NCI-H2029 treated with DMSO at 0.1 percent for 48 hours (cell line): ENCODE data around the gene RHBDF1.

Experiments
- DNase-seq: peaks from one replicate; lab custom pipeline; 2025; lab: John Stamatoyannopoulos, UW

The RHBDF1 gene

DNA sequence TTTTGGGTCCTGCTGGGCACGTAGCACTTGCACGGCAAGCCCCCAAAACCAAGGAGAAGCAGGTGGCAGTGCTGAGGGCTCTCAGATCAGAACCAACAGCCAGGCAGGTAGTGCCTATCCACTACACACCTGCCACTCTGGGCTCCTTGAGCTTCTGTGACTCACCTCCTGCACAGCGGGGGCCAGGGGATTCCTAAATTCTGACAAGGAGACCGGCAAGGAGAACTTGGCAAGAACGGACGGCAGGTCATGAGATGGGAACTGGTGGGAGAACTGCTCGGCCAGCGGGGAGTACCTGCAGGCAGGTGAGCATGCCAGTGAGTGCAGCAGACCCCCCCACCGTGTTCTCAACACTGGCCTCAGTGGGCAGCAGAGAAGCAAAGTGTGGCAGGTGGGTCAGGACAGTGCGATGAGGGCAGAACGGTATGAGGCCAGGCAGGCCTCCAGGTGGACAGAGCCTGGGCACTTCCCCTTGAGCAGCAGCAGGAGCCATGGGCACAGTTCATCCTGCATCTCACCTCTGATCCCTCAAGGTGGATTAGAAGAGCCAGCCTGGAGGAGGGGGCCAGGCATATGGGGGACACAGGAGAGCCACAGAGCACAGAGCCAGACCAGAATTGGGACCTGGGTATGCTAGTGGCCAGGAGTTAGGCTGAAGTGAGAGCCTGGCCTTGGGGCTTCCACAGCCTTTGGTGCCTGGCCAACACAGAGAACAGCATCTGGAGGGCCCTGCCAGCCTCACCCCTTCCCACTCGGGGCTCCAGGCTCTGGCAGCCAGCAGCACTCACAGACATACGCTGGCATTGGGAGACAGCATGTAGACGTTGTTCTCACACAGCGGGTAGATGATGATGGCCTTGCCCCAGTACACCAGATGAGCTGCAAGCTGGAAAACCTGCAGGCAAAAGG lies 20.3 kb upstream of the RHBDF1 start:
- DNase-seq: peak; percentile 28

DNA sequence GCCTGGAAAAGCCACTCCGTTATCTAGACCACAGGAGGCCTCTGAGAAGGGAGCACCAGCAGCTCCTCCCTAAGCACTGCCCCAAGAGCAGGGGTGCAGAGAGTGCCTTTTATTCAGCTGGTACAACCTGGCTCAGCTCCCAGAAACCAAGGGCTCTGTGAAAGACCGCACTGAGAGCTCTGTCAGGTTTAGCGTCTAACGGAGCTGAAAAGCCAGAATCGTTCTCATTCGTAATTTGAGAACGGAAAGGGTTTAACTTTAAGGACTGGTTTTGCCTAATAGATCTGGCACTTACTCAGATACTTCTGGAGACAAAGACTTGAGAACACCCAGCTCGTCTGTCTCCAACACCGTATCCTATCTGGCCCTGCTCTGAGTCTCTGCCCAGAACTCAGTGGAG lies 19.1 kb upstream of the RHBDF1 start:
- peak; percentile 93 for DNase-seq

DNA sequence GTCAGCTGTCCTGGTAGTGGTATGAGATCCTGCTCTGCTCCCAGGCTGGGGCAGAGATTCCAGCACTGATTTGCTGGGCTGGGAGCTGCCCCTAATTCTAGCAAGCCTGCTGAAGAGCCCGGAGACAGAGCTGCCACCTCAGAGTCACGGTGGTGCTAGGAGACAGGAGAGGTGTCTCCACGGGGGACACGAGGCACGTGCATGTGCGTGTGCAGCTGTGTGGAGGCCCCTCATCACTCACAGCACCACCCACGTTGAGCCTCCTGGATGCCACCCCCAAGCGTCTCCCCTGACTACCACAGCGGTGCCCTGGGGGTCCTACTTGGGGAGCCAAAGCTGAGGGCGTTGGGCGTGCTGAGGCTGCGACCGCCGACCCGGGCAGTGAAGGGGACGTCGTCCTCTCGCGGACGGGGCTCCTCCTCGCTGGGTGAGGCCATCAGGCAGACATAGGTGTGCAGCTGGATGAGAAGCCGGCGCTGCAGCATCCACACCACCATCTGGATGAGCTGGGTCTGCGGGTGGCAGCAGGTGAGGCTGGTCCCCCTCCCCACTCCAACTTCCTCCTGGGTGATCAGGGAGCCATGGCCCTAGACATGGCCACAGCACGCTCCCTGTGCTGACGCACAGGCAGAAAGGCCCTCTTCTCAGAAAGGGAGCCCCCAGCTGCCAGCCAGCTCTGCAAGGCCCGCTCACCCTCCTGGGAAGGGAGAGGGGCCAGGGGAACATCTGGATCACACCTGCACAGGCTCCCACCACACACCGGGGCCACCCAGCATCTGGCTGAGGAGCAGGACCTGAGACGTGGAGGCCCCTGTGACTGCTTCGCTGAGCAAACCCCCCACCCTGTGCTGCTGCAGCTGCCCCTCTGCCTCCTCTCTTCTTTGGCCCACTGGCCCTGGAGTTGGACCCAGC lies 17.2 kb upstream of the RHBDF1 start:
- no peak for DNase-seq

DNA sequence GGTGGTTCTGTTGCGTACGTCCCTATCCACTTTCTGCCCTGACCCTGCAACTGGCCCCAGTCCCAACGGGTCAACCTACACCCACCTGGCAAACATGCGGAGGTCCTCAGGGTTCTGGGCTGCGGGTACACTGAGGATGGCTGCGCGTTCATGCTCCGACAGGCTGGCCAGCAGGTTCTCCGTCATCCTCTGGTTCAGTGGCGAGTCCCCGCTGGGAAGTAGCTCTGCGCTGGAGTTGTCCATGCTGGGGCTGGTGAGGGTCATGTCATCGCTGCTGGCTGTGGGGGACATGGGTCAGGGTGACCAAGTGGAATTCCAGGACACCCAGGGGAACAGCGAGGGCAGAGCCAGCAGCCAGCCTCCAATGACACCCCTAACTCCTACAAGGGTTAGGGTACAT lies 16.2 kb upstream of the RHBDF1 start:
- no peak for DNase-seq

DNA sequence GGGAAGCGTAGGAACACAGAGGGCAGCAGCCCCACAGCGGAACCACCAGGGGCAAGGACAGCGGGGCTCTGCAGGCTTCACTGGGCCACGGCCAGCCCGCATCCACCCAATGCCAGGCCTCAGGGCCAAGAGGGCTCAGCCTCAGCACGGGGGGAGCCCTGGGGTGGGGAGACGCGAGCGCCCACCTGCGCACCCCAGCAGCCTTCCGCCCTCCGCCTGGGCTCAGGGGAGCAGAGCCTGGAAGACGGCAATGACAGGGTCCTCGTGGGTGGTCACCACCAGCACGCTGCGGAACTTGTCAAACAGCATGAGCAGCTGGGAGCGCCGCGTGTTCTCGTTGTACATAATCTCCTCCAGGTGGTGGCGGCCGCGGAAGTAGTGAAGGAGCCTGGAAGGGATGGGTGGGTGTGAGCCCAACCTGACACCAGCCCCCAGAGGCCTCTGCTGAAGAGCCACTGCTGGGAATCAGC lies 14.1 kb upstream of the RHBDF1 start:
- DNase-seq: no peak

DNA sequence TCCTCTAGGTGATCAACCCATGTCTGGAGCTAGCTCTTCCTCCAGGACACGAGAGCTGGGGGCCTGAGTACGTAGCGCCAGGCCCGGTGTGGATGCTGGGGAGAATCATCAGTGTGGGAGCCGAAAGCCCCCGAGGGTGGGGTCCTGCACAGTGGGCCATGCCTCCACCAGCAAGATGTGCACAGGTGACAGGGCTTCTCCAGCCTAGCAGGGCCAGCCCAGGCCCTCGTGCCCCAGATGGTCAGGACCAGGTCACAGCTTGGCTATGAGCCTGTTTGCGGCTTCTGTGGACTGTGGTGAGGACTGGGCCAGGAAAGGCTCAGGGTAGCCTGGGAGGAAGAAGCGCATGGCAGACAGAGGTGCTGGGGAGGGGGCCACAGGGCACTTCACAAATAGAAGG lies 13.4 kb upstream of the RHBDF1 start:
- no peak for DNase-seq

DNA sequence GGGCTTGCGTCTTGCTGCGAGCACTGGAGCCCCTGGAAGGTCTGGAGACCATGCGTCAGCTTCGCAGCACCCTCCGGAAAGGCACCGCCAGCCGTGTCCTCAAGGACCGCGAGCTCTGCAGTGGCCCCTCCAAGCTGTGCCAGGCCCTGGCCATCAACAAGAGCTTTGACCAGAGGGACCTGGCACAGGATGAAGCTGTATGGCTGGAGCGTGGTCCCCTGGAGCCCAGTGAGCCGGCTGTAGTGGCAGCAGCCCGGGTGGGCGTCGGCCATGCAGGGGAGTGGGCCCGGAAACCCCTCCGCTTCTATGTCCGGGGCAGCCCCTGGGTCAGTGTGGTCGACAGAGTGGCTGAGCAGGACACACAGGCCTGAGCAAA lies 13.0 kb upstream of the RHBDF1 start:
- no peak for DNase-seq

DNA sequence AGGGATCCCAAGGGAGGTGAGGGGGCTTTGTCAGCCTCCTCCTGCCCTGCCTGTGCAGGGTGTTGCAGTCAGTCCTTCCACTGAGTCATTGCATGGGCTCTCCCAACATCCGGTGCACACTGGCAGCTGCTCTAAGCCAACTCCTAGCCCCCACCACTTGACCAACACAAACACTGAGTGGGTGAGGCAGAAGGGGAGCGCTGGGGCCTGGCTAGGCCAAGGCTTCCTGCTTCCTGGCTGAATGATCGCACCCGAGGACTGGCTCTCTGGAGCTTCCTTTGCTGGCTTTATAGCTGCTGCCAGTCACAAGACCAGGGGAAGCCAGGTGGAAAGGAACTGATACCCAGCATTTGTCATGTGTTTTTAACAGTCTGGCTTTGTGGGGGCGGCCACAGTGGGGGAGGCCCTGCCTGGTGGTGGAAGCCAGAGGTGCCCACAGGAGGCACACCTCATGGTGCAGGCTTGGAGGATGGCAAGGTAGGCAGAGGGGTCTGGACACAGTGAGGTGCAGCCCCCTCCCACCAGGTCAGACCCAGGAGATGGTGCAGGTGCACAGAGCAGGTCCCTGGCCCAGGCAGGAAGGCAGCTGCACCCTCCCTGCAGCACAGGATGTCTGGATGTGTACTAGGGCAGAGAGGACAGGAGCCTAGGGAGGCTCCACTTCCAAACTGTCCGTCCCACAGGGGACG lies 12.4 kb upstream of the RHBDF1 start:
- DNase-seq: peak; percentile 91

DNA sequence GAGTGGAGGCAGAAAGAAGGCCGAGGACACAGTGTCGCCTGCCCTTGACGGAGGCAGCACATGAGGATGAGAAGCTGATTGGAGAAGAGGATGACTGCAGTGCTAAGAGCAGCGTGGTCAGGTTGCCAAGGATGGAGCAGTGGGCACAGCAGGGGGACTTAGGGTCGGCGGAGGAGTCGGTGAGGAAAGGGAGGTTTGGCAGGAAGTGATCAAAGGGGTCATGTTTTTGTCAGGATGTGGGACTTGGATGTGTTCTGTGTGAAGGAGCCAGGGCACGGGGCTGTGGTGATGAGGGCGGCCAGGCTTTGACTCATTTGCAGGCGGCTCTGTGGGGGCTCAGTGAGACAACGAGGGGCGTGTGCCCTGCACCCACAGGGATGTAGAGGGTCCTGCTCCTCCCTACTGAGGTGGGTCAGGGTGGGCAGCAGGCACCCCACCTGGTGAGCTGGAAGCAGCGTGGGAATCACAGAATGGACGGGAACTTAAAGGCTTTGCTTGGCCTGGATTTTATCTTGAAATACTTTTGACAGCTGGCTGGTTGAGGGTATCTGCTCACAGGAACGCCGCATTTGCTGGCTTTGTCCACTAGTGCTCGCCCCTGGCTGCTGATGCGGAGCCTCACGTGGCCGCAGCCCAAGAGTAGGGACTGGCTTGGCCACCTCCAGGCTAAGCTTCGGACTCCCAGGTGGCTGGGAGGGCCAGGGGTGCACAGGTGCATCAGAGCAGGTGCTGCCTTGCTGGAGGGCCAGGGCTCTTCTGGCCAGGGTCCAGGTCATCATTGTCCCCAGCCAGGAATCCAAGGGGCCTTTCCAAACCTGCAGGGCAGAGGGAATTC lies 11.6 kb upstream of the RHBDF1 start:
- DNase-seq: no peak

DNA sequence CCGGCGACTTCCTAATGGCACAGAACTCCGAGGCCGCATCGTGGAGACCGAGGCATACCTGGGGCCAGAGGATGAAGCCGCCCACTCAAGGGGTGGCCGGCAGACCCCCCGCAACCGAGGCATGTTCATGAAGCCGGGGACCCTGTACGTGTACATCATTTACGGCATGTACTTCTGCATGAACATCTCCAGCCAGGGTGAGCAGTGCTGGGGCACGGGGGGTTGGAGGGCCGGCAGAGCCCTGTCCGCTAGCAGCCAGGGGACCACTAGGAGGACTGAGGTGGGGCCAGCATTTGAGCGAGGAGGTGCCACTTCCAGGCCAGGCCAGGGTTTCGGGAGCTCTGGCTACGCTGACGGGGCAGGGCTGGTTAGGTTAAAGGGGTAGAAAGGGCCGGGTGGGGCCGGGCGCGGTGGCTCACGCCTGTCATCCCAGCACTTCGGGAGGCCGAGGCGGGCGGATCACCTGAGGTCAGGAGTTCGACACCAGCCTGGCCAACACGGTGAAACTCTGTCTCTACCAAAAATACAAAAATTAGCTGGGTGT lies 10.7 kb upstream of the RHBDF1 start:
- DNase-seq: no peak

DNA sequence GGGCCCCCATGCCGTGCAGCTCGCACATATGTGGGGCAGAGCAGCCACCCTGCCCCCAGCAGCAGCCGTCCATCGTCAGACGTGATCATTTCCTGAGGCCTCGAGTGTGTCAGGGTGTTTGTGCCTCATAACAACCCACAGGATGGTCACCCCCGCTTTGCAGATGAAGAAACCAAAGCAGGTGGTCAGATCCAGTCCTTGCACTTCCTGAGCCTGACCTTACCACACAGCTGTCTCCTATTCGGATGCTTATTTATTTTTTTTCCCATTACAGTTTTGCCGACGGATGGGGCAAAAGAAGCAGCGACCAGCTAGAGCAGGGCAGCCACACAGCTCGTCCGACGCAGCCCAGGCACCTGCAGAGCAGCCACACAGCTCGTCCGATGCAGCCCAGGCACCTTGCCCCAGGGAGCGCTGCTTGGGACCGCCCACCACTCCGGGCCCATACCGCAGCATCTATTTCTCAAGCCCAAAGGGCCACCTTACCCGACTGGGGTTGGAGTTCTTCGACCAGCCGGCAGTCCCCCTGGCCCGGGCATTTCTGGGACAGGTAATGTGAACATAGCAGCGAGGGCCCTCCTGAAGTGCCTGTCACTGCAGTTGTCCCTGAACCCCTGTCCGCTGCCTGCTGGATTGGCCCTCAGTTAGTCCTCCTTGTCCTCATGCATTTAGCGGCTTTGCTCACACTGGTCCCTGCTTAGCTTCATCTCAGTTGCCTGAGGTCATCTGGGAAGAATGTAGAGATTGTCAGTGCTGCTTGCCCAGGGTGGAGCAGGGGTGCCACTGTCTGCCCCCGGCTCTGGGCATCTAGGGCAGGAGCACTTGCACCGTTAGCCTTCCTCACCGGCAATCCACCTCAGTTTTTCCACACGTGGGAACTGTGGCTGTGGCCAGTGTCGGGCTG lies 7.0 kb upstream of the RHBDF1 start:
- no peak for DNase-seq

DNA sequence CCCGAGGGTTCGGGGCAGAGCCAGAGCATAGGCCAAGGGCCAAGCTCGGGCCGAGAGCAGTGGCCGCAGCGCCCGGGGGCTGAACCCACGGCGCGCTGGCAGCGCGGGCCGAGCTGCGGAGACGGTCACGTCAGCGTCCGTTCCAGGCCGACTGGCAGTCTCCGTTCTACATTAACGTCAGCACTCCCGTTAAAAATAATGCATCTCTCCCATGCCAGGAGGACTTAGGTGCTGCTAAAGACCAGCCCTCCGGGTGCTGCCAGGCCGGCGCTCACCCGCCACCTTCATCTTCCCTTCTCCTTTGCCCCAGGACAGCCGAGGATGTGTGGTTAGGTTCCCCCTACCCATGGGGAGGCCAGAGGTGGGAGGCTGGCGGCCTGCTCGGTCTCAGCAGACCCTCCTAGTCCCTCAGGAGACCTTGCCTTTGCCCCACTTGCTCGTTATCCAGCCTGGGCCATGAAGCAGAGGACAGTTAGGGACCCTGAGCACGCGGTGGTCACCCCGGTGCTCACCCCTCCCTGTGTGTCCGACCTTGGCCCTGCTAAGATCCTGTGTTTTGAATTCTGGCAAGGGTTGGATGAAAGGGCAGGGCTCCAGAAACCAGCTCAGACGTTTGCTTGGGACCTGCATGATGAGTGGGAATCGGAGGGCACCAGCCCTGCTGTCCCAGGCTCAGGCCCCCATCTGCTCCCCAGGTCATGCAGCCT lies 6.2 kb upstream of the RHBDF1 start:
- no peak for DNase-seq

DNA sequence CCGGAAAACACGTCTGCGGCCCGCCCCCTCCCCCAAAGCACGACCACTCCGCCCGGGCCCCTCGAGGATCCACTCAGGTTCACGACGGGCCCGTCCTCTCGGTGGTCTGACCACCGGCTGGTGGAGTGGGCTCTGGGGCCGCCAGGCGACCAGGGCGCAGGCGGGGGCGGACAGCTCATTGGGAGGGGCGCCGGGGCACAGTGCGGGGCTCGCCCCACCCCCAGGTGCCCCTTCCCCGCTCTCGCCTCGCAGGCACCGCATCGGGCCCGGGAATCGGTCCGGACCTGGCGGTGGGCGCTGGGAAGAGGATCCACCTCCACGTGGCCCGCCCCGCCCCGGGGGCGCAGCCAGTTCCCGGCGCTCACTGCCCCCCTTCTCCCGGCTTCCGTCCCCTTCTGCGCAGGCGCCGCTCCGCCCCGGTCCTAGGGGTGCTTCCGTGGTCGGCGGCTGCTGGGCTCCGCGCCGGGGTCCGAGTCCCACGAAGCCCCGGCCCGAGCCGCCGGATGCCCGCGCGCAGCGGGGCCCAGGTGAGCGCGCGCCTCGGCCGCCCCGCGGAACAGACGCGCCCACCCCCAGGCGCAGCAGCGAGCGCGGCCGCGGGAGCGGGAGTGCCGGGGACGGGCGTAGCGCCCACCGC lies 5.5 kb upstream of the RHBDF1 start, which contains the start of gene MPG:
Gene MPG, plus strand, starts transcription at position 419 of the 637 bp plus-strand sequence. Its CDS starts 85 bp downstream, at position 504.
- DNase-seq: peak; percentile 21

DNA sequence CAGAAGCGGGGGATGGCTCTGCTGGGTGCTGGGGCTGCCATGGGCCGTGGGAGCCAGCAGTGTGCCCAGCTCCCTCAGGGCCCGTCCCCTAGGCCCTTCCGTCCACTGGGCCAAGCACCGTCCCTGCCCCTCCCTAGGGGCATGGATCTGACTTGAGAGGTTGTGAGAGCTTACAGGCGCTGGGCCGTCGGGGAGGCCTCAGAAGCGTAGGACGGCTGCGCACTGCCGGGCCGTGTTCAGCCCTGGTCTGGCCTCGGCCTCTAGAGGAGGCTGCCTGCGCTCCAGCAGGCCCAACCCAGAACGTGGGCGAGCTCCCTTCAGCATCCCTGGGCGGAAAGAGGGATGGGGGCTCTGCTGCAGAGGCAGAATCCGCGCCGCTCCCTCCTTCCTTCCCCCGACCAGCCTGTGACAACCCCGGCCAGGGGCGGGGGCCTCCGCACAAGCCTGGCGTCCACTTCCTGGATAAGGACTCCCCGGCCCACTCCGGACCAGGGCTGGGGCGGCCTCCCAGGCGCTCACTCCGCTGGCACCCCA lies 4.9 kb upstream of the RHBDF1 start:
- no peak for DNase-seq

DNA sequence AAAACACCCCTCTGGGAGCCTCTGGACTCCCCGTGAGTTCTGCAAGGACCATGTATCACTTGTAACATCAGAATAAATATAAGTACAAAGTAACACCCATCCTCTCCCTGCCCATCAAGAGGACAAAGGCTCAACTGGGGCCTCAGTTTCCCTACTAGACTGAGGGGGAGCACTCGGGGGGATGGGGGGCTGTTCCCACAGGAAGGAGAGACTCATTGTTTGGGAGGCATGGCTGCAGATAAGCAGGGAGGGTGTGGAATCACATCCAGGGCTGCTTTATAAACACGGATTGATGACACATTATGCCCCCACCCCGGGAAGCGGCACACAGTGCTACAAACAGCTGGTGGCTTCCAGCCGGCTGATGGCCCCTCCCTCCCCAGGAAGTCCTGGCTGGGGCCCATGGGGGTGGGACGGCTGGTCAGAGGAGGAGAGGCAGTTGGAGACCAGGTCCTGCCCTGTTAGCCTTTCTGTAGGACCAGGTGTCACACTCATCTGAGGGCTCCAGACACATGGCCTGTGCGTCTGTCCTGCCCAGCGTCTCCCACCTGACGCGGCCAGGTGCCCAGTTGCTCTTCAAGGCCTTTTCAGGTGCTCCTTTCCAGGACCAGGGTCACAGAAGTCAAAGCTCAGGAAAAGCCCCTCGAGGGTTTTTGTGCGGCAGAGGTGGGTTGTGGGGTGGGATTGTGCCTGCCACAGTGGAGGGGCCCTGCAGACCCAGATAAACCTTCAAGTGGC lies 4.3 kb upstream of the RHBDF1 start:
- no peak for DNase-seq

DNA sequence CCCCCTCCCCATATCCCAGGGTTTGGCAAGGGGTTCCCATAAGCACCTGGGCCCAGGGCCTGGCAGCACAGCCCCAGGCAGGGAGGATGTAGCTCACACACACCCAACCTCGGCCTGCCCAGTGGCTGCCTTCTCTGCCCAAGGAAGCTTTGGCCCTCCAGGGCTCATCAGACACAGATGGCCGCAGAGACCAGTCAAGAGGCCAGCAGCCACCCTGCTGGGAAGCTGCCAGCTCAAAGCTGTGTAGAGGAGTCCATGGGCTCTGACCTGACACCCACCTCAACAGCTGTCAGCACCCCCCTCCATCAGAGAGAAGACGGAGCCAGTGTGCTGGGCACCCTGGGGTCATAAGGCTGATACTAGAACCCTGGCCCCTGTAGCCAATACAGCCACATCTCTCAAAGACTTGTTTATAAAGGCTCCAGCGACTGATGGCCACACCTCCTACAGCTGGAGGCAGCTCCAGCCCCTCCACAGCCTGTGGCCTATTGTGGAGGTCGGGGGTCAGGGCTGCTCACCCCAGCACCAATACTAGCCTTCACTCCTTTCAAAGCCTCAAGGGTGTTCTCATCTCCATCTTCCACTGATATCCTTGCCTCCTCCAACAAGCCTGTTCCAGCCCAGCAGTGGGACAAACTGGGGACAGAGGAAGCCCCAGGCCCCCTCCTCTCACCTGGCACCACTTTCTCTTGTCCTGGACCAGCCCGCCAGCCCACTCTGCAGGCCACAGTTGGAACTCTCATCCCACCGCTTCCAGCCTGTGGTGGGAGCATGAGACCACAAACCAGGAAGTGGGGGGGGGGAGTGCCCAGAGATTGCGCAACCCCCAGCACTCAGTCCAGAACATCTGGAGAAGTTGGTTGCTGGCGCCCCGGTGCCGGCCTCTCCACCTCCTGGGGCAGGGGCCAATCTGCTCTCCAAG lies 3.4 kb upstream of the RHBDF1 start:
- no peak for DNase-seq
